Neural crest cell (in vitro differentiated cells): ENCODE data around the gene CREB3L4. TPM values are rescaled to one million over a fixed set of nuclear protein-coding genes. Genes with fewer than 3 reads are reported as not detected.

Experiments
- DNase-seq: peaks from one replicate; pipeline ENCODE4 v3.0.0; 2021; ENCODE audit warnings: low read depth, mixed read lengths, low spot score
- H3K27ac Mint-ChIP-seq: one replicate; pipeline ENCODE4 v1.8.0; 2021; ENCODE audit warnings: mild to moderate bottlenecking, mixed read lengths; ENCODE audit not compliant: unreplicated experiment
- H3K27me3 Mint-ChIP-seq: 2 replicates; pipeline ENCODE4 v1.8.0; 2021; ENCODE audit warnings: low read depth, mild to moderate bottlenecking, mixed read lengths
- H3K36me3 Mint-ChIP-seq: 2 replicates; pipeline ENCODE4 v1.8.0; 2021; ENCODE audit warnings: low read depth, mild to moderate bottlenecking, mixed read lengths
- H3K4me1 Mint-ChIP-seq: 2 replicates; pipeline ENCODE4 v1.8.0; 2021; ENCODE audit warnings: mixed read lengths
- H3K4me3 Mint-ChIP-seq: one replicate; pipeline ENCODE4 v1.8.0; 2021; ENCODE audit warnings: mild to moderate bottlenecking, mixed read lengths
- H3K9me3 Mint-ChIP-seq: 2 replicates; pipeline ENCODE4 v1.8.0; 2021; ENCODE audit warnings: mixed read lengths
- CTCF ChIP-seq: fragments of 200-600 bp; sonication (generic); conservative IDR thresholded peaks from 2 replicates; pipeline ENCODE4 v1.5.0; 2021; ENCODE audit warnings: antibody characterized with exemption, mild to moderate bottlenecking
- total RNA-seq: library from RNA; stranded (reverse); gene quantifications from 2 replicates; pipeline ENCODE4 v1.2.1, GENCODE V29; 2021

Gene CREB3L4
- total RNA-seq, 1 donor from 2014 or later, result 20.0 TPM

- TF ChIP-seq CTCF, result no peak
- Mint-ChIP-seq H3K27ac (no peak overlapping the region), H3K36me3 (no peaks in the 10 kb centered on the region), H3K4me1 (peaks cover 21% of the 10 kb centered on the region), H3K9me3 (no peaks in the 10 kb centered on the region), H3K27me3 (peaks cover 2% of the 10 kb centered on the region), H3K4me3 (peak overlapping the region; percentile 76)
- DNase-seq, result no peak
These were observed 13.8 kb upstream of the CREB3L4 start for GRCh38 chr1:153953859-153954365.

GRCh38 chr1:153954826-153955225, 12.9 kb upstream of the CREB3L4 start:
- no peak for TF ChIP-seq CTCF
- H3K27ac Mint-ChIP-seq, result no peak overlapping the region
- H3K27me3 Mint-ChIP-seq, result peaks cover 2% of the 10 kb centered on the region
- peaks cover 26% of the 10 kb centered on the region for H3K4me1 Mint-ChIP-seq
- H3K4me3 Mint-ChIP-seq, result peak overlapping the region; percentile 76
- H3K9me3 Mint-ChIP-seq, result no peaks in the 10 kb centered on the region
- H3K36me3 Mint-ChIP-seq, result no peaks in the 10 kb centered on the region
- no peak for DNase-seq

GRCh38 chr1:153956997-153957715, 10.5 kb upstream of the CREB3L4 start:
- no peak for DNase-seq
- H3K36me3 Mint-ChIP-seq, result no peaks in the 10 kb centered on the region
- no peak for TF ChIP-seq CTCF

GRCh38 chr1:153957744-153958110, 10.0 kb upstream of the CREB3L4 start:
- Mint-ChIP-seq H3K27me3 (peaks cover 2% of the 10 kb centered on the region), H3K4me1 (peaks cover 49% of the 10 kb centered on the region), H3K36me3 (no peaks in the 10 kb centered on the region), H3K9me3 (no peaks in the 10 kb centered on the region), H3K4me3 (peak overlapping the region; percentile 88), H3K27ac (peak overlapping the region; percentile 98)
- no peak for TF ChIP-seq CTCF
- no peak for DNase-seq

More at GRCh38 chr1:153956997-153957715, 10.5 kb upstream of the CREB3L4 start:
- H3K9me3 Mint-ChIP-seq, result no peaks in the 10 kb centered on the region
- peak overlapping the region; percentile 88 for H3K4me3 Mint-ChIP-seq
- H3K27ac Mint-ChIP-seq, result peak overlapping the region; percentile 98
- peaks cover 2% of the 10 kb centered on the region for H3K27me3 Mint-ChIP-seq
- H3K4me1 Mint-ChIP-seq, result peaks cover 43% of the 10 kb centered on the region

- peak within 1 kb of the TSS; percentile 88 for H3K4me3 Mint-ChIP-seq
- no peaks in the 10 kb centered on the region for H3K36me3 Mint-ChIP-seq
- peak; percentile 93 for DNase-seq
- H3K27me3 Mint-ChIP-seq, result peaks cover 2% of the 10 kb centered on the region
- peak within 1 kb of the TSS; percentile 98 for H3K27ac Mint-ChIP-seq
- peaks cover 53% of the 10 kb centered on the region for H3K4me1 Mint-ChIP-seq
- no peaks in the 10 kb centered on the region for H3K9me3 Mint-ChIP-seq
- no peak for TF ChIP-seq CTCF
These were observed 9.4 kb upstream of the CREB3L4 start, which contains the start of gene CRTC2 for GRCh38 chr1:153958111-153958960. Gene CRTC2 (minus strand): TSS chr1:153958612. CDS start chr1:153958497, 115 bp downstream.
